Keratinocyte (primary cell): ENCODE measurements around the gene ACTN1. TPM values are rescaled to one million over a fixed set of nuclear protein-coding genes. Genes with fewer than 3 reads are reported as not detected.

Source experiments
- DNase-seq: peaks from one replicate; pipeline ENCODE4 v3.0.0-alpha.2; 2011; ENCODE audit warnings: low read depth, missing footprints, low spot score
- FAIRE-seq: peaks from 2 replicates; lab custom pipeline; 2011; peaks lifted over from hg19 to GRCh38; lab: Jason Lieb, UNC
- H2AFZ ChIP-seq: 2 replicates; pipeline ENCODE4 v1.6.0; 2012; ENCODE audit warnings: low read length, control low read depth, inconsistent platforms; ENCODE audit not compliant: control insufficient read depth
- H3K27ac ChIP-seq: 2 replicates; pipeline ENCODE4 v1.5.1; 2011; ENCODE audit warnings: low read length; ENCODE audit not compliant: control insufficient read depth, insufficient read depth
- H3K27me3 ChIP-seq: 3 replicates; pipeline ENCODE4 v1.6.0; 2011; ENCODE audit warnings: low read length; ENCODE audit not compliant: control insufficient read depth, insufficient read depth; ENCODE audit errors: extremely low read depth
- H3K36me3 ChIP-seq, 2 experiments: 2 replicates in 1 of 2; 3 replicates in 1 of 2; pipeline ENCODE4 v1.5.1; 2011; ENCODE audit warnings: low read length in 2 of 2, mild to moderate bottlenecking in 1 of 2; ENCODE audit not compliant: control insufficient read depth in 2 of 2, insufficient read depth in 2 of 2; ENCODE audit errors: extremely low read depth in 1 of 2
- H3K4me1 ChIP-seq: 3 replicates; pipeline ENCODE4 v1.5.1; 2011; ENCODE audit warnings: low read length; ENCODE audit not compliant: control insufficient read depth, insufficient read depth; ENCODE audit errors: extremely low read depth
- H3K4me2 ChIP-seq: 3 replicates; pipeline ENCODE4 v1.6.0; 2011; ENCODE audit warnings: low read depth, low read length; ENCODE audit not compliant: control insufficient read depth, insufficient read depth; ENCODE audit errors: extremely low read depth
- H3K4me3 ChIP-seq, 3 experiments: fragments of 200-600 bp in 1 of 3; sonication (generic) in 1 of 3; 2 replicates in 2 of 3; 3 replicates in 1 of 3; pipeline ENCODE4 v1.5.1; 2011 to 2016; ENCODE audit warnings: low read length in 3 of 3, mild to moderate bottlenecking in 3 of 3, control low read depth in 2 of 3, inconsistent platforms in 1 of 3, low read depth in 1 of 3, mixed read lengths in 1 of 3, mixed run types in 1 of 3, moderate library complexity in 1 of 3; ENCODE audit not compliant: control insufficient read depth in 2 of 3, insufficient read depth in 2 of 3; ENCODE audit errors: extremely low read depth in 1 of 3
- H3K79me2 ChIP-seq: 2 replicates; pipeline ENCODE4 v1.6.0; 2012; ENCODE audit warnings: low read length; ENCODE audit not compliant: control insufficient read depth, insufficient read depth
- H3K9ac ChIP-seq: 3 replicates; pipeline ENCODE4 v1.6.0; 2011; ENCODE audit warnings: low read length; ENCODE audit not compliant: control insufficient read depth, insufficient read depth; ENCODE audit errors: extremely low read depth
- H3K9me1 ChIP-seq: 3 replicates; pipeline ENCODE4 v1.6.0; 2011; ENCODE audit warnings: low read length; ENCODE audit not compliant: control insufficient read depth, insufficient read depth; ENCODE audit errors: extremely low read depth
- H3K9me3 ChIP-seq: 2 replicates; pipeline ENCODE4 v1.5.1; 2012; ENCODE audit warnings: low read depth, low read length; ENCODE audit not compliant: control insufficient read depth
- H4K20me1 ChIP-seq: 3 replicates; pipeline ENCODE4 v1.6.0; 2011; ENCODE audit warnings: low read length; ENCODE audit not compliant: control insufficient read depth, insufficient read depth; ENCODE audit errors: extremely low read depth
- EZH2 ChIP-seq: IDR thresholded peaks from one replicate; pipeline ENCODE4 v1.6.1; 2012; ENCODE audit warnings: inconsistent platforms, mild to moderate bottlenecking, low read length, moderate library complexity
- dilution Hi-C: fragments of 300-500 bp; cut with MboI; formaldehyde crosslinking; loops from one replicate; pipeline ENCODE4 v1.7.0; 2020; ENCODE audit warnings: low sequenced_read_pairs; ENCODE audit not compliant: extremely low pct_ligation_motif_present
- polyA plus RNA-seq, 5 experiments: library from polyadenylated mRNA; depleted of rRNA in 3 of 5; stranded (reverse) in 3 of 5; stranded (forward) in 1 of 5; unstranded in 1 of 5; fragments of >200 nt; gene quantifications; 1 replicate in 1 of 5; 2 replicates in 3 of 5; 3 replicates in 1 of 5; pipeline versions ENCODE4 v1.2.1 to v1.2.3, GENCODE V29; 2011 to 2012; ENCODE audit warnings: missing spikeins in 2 of 5, low read depth in 1 of 5, low replicate concordance in 1 of 5
- TF ChIP-seq, protein P1 (sequence below), 3 experiments: IDR thresholded peaks in 1 of 3; conservative IDR thresholded peaks in 1 of 3; optimal IDR thresholded peaks in 1 of 3; 2 replicates in 2 of 3; 3 replicates in 1 of 3; pipeline versions ENCODE3 to v1.5.1; 2011; ENCODE audit warnings: low read length in 3 of 3, mild to moderate bottlenecking in 3 of 3, moderate library complexity in 2 of 3, control low read depth in 1 of 3, inconsistent platforms in 1 of 3; ENCODE audit not compliant: insufficient read depth in 2 of 3; ENCODE audit errors: extremely low read depth in 1 of 3

The ACTN1 gene
- polyA plus RNA-seq, 1 donor (not counting 4 experiments of a cell fraction or from before 2014, with no cell fraction given), result 558 TPM

DNA sequence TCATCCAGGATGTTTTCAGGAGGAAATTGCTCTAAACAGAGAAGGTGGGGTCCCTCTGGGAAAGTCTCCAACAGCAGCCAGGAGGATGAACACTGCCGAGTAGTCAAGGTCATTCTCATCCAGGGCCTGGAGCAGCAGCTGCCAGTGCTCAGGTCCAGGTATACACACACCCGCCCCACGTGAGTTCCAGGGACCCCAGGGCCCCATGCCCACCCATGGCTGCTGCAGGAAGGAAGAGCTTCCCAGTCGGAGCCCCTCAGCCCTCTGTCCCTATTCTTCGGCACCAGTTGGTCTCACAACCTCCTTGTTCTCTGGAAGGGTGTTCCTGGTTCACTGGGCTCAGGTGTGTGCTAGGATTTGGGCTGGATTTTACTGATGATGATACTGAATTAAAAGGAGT is 72.7 kb downstream of the ACTN1 start:
- TF ChIP-seq, protein P1, sequence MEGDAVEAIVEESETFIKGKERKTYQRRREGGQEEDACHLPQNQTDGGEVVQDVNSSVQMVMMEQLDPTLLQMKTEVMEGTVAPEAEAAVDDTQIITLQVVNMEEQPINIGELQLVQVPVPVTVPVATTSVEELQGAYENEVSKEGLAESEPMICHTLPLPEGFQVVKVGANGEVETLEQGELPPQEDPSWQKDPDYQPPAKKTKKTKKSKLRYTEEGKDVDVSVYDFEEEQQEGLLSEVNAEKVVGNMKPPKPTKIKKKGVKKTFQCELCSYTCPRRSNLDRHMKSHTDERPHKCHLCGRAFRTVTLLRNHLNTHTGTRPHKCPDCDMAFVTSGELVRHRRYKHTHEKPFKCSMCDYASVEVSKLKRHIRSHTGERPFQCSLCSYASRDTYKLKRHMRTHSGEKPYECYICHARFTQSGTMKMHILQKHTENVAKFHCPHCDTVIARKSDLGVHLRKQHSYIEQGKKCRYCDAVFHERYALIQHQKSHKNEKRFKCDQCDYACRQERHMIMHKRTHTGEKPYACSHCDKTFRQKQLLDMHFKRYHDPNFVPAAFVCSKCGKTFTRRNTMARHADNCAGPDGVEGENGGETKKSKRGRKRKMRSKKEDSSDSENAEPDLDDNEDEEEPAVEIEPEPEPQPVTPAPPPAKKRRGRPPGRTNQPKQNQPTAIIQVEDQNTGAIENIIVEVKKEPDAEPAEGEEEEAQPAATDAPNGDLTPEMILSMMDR (optimal IDR thresholded peaks at IDR 0.05 in 1 of 3, IDR thresholded peaks at IDR 0.05 in 1 of 3, conservative IDR thresholded peaks at IDR 0.05 in 1 of 3; ENCODE audit: extremely low read depth in 1 of 3, insufficient read depth in 2 of 3, low read length in 3 of 3), result no peak
- no peak for TF ChIP-seq EZH2
- Histone ChIP-seq H3K79me2 (peaks cover 86% of the 10 kb centered on the region), H3K27ac (no peak overlapping the region), H3K36me3 (peaks cover 57 to 90% of the 10 kb centered on the region in 2 experiments), H2AFZ (no peak overlapping the region), H3K9ac (no peak overlapping the region), H4K20me1 (peaks cover 69% of the 10 kb centered on the region), H3K4me3 (no peak overlapping the region), H3K4me2 (no peak overlapping the region), H3K4me1 (no peaks in the 10 kb centered on the region), H3K9me1 (no peaks in the 10 kb centered on the region), H3K9me3 (no peaks in the 10 kb centered on the region), H3K27me3 (no peaks in the 10 kb centered on the region)
- dilution Hi-C loops, result no loop called here
- FAIRE-seq (no peak), DNase-seq (no peak)

DNA sequence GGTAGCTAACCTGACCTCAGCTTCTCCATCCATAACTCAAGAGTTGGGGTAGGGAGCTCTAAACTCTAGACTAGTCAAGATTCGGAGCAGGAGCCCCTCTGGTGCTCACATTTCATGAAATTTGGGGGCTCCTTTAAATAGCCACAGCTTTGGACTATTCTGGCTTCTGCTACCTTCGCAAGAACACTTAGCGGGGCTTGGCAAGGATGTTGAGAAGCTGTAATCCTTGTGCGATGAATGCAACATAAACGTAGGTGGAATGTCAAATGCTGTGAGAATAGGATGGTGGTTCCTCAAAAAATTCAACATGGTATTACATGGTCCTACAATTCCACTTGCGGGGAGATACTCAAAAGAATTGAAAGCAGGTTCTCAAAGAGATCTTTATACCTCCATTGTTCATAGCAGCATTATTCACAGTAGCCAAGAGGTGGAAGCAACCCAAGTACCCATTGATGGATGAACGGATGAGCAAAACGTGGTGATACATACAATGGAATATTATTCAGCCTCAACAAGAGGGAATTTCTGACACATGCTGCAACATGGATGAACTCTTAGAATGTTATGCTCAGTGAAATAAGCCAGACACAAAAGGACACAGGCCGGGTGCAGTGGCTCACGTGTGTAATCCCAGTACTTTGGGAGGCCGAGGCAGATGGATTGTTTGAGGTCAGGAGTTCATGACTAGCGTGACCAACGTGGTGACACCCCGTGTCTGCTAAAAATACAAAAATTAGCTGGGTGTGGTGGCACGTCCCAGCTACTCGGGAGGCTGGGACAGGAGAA is 73.8 kb downstream of the ACTN1 start:
- DNase-seq (no peak), FAIRE-seq (no peak)
- H3K9me3 ChIP-seq, result no peaks in the 10 kb centered on the region
- TF ChIP-seq EZH2, result no peak
- TF ChIP-seq, protein P1 (optimal IDR thresholded peaks at IDR 0.05 in 1 of 3, IDR thresholded peaks at IDR 0.05 in 1 of 3, conservative IDR thresholded peaks at IDR 0.05 in 1 of 3; ENCODE audit: extremely low read depth in 1 of 3, insufficient read depth in 2 of 3, low read length in 3 of 3), result no peak
- H2AFZ ChIP-seq, result no peak overlapping the region
- dilution Hi-C loops, result no loop called here
- H3K9ac ChIP-seq, result no peak overlapping the region
- H3K9me1 ChIP-seq, result no peaks in the 10 kb centered on the region
- H3K4me3 ChIP-seq, result no peak overlapping the region
- H3K4me2 ChIP-seq, result no peak overlapping the region
- no peaks in the 10 kb centered on the region for H3K4me1 ChIP-seq
- no peaks in the 10 kb centered on the region for H3K27me3 ChIP-seq
- H4K20me1 ChIP-seq, result peaks cover 65% of the 10 kb centered on the region
- peaks cover 83% of the 10 kb centered on the region for H3K79me2 ChIP-seq
- H3K27ac ChIP-seq, result no peak overlapping the region
- peaks cover 59 to 89% of the 10 kb centered on the region in 2 experiments for H3K36me3 ChIP-seq
